ENCODE results near the gene MRPL24. TPM values are rescaled to one million over a fixed set of nuclear protein-coding genes. Genes with fewer than 3 reads are reported as not detected.

MRPL24 gene
- total RNA-seq, 2 experiments from 2014 or later: 55.3 to 56.6 TPM

DNA sequence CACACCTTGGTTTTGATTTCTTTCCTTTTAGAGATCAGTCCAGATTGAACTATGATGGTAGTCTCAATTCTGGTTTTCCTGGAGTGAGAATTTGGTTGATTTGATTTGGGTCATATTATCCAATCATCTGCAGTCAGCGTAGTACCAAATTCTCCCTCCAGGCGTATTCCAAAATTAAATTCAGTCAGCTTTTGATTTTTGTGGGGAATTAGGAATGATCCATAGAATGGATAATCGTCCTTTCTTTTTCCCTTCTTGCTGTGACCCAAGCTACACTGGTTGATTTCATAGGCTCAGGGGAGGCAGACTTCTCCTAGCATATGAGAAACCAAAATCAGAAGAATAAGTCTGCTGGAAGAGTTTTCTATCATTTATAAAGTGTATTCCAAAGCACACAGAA lies 31.3 kb upstream of the MRPL24 start:
- H3K4me2 ChIP-seq (ENCODE audit: low read length): peak overlapping the region; percentile 6; the same call in 1 of the 2 replicates
- H3K27ac ChIP-seq (ENCODE audit: low read depth, low read length, poor library complexity, severe bottlenecking): no peak overlapping the region
- no peak overlapping the region for H2AFZ ChIP-seq (ENCODE audit: low read length)
- H3K4me3 ChIP-seq (ENCODE audit: low read depth, low read length, poor library complexity, severe bottlenecking): no peak overlapping the region
- CTCF ChIA-PET (ENCODE audit: unreplicated experiment): no interaction called here
- H3K4me1 ChIP-seq (ENCODE audit: insufficient read depth, low read length, poor library complexity, severe bottlenecking): peaks cover 22% of the 10 kb centered on the region
- POLR2A ChIA-PET: interaction anchor here (0.6 to 1.2 kb wide), 2 partner anchors 9 to 12 kb away, joined by 3 to 4 read pairs; no protein-coding TSS in a partner anchor
- peaks cover 57% of the 10 kb centered on the region for H3K36me3 ChIP-seq (ENCODE audit: insufficient read depth, low read length)
- H3K9me2 ChIP-seq (ENCODE audit: insufficient read depth, low read length): no peaks in the 10 kb centered on the region
- intact Hi-C loops (cut with micrococcal nuclease; ENCODE audit: unreplicated experiment): no loop called here
- H3K79me2 ChIP-seq (ENCODE audit: insufficient read depth, low read depth, low read length): peaks cover 87% of the 10 kb centered on the region
- TF ChIP-seq EZH2phosphoT487 (IDR thresholded peaks at IDR 0.05; ENCODE audit: borderline replicate concordance, low read depth, low read length): no peak
- TF ChIP-seq, protein P1, sequence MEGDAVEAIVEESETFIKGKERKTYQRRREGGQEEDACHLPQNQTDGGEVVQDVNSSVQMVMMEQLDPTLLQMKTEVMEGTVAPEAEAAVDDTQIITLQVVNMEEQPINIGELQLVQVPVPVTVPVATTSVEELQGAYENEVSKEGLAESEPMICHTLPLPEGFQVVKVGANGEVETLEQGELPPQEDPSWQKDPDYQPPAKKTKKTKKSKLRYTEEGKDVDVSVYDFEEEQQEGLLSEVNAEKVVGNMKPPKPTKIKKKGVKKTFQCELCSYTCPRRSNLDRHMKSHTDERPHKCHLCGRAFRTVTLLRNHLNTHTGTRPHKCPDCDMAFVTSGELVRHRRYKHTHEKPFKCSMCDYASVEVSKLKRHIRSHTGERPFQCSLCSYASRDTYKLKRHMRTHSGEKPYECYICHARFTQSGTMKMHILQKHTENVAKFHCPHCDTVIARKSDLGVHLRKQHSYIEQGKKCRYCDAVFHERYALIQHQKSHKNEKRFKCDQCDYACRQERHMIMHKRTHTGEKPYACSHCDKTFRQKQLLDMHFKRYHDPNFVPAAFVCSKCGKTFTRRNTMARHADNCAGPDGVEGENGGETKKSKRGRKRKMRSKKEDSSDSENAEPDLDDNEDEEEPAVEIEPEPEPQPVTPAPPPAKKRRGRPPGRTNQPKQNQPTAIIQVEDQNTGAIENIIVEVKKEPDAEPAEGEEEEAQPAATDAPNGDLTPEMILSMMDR (conservative IDR thresholded peaks at IDR 0.05; ENCODE audit: low read length): no peak
- no TSS peak for BruUV-seq (replicated peaks)
- peaks cover 25% of the 10 kb centered on the region for H4K20me1 ChIP-seq (ENCODE audit: insufficient read depth, low read length)
- no peaks in the 10 kb centered on the region for H3K9me3 ChIP-seq (ENCODE audit: low read length)
- DNase-seq (ENCODE audit: low spot score): no peak

DNA sequence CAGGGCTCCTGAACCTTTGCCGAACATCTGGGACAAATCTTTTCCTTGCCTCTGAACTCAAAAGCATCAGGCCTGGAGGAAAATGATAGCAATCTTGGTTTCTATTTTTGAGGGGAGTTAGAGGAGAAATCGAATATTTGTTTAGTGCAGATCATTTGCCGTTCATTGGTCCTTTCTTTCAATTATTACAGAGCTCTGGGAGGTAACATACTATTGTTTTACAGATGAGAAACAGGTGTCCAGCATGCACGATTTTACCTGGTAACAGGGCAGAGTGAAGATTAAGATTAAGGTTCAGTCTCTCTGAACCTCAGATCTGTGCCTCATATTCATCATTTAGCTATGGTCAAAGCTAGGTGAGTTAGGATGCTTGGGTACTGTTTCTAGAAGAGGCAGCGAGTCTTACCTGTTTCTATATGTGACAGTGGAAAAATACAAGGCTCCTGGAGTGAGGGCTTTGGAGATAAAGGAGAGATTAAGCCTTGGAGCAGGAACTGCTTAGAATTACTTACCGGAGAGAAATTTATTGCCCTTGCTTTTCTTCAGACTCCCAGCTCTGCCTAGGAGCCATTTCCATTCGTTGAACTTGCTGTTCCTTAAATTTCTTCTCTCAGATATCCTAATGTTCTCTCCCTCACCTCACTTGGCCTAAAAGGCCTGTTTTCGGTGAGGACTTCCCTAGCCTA lies 27.9 kb upstream of the MRPL24 start:
- no peak for TF ChIP-seq EZH2phosphoT487 (IDR thresholded peaks at IDR 0.05; ENCODE audit: borderline replicate concordance, low read depth, low read length)
- TF ChIP-seq, protein P1 (conservative IDR thresholded peaks at IDR 0.05; ENCODE audit: low read length): no peak
- DNase-seq (ENCODE audit: low spot score): no peak
- BruUV-seq (replicated peaks): no TSS peak
- Histone ChIP-seq H4K20me1 (ENCODE audit: insufficient read depth, low read length) (peaks cover 23% of the 10 kb centered on the region), H3K4me2 (ENCODE audit: low read length) (peak overlapping the region; percentile 98), H3K4me1 (ENCODE audit: insufficient read depth, low read length, poor library complexity, severe bottlenecking) (peaks cover 24% of the 10 kb centered on the region), H3K36me3 (ENCODE audit: insufficient read depth, low read length) (peaks cover 46% of the 10 kb centered on the region), H3K9me3 (ENCODE audit: low read length) (no peaks in the 10 kb centered on the region), H3K79me2 (ENCODE audit: insufficient read depth, low read depth, low read length) (peaks cover 72% of the 10 kb centered on the region), H3K9me2 (ENCODE audit: insufficient read depth, low read length) (no peaks in the 10 kb centered on the region), H3K4me3 (ENCODE audit: low read depth, low read length, poor library complexity, severe bottlenecking) (peak overlapping the region; percentile 89), H2AFZ (ENCODE audit: low read length) (no peak overlapping the region), H3K27ac (ENCODE audit: low read depth, low read length, poor library complexity, severe bottlenecking) (peak overlapping the region; percentile 64)
- CTCF ChIA-PET (ENCODE audit: unreplicated experiment): no interaction called here
- POLR2A ChIA-PET: interaction anchor here (1.1 to 1.4 kb wide), 3 partner anchors 10 to 28 kb away, joined by 4 to 7 read pairs (median 4); partner anchors contain the start of gene MRPL24
- intact Hi-C loops (cut with micrococcal nuclease; ENCODE audit: unreplicated experiment): no loop called here
